B cell (primary cell): ENCODE measurements around the gene RNF224. TPM values are rescaled to one million over a fixed set of nuclear protein-coding genes. Genes with fewer than 3 reads are reported as not detected.

Experiments used
- ATAC-seq: fragments of 200-7000 bp; cut with Tn5 transposase; one replicate; pipeline ENCODE4 v1.10.0; 2021; ENCODE audit warnings: low read depth, mild to moderate bottlenecking, moderate number of reproducible peaks, moderate library complexity
- CTCF ChIA-PET: fragments of 350-600 bp; sonication (Branson Sonifier 250); formaldehyde crosslinking; loops from one replicate; lab custom pipeline; 2021; ENCODE audit warnings: antibody characterized with exemption, inconsistent platforms; lab: Charles Lee
- POLR2A ChIA-PET: fragments of 350-600 bp; sonication (Branson Sonifier 250); formaldehyde crosslinking; loops from one replicate; lab custom pipeline; 2021; ENCODE audit warnings: antibody characterized with exemption; lab: Charles Lee
- DNase-seq: peaks from one replicate; pipeline ENCODE4 v3.0.0; 2013
- H2AFZ ChIP-seq: 2 replicates; pipeline ENCODE4 v1.6.1; 2012; ENCODE audit warnings: mild to moderate bottlenecking, low read depth, low read length; ENCODE audit not compliant: insufficient read depth, poor library complexity, severe bottlenecking
- H3K27ac ChIP-seq, 2 donors: 1 replicate in 1 of 2; 2 replicates in 1 of 2; pipeline ENCODE4 v1.5.1; 2012 to 2013; ENCODE audit warnings: low read length in 2 of 2, mild to moderate bottlenecking in 2 of 2, moderate library complexity in 1 of 2
- H3K27me3 ChIP-seq, 4 experiments: fragments of 200-600 bp in 1 of 4; sonication (generic) in 1 of 4; replicated peaks in 1 of 4; 1 replicate in 2 of 4; 2 replicates in 2 of 4; pipeline versions ENCODE4 v1.6.1 to v1.7.0; 2013 to 2016; ENCODE audit warnings: low read length in 3 of 4, mild to moderate bottlenecking in 2 of 4, mixed read lengths in 1 of 4, moderate library complexity in 1 of 4; ENCODE audit not compliant: insufficient read depth in 4 of 4, control insufficient read depth in 3 of 4; ENCODE audit errors: control extremely low read depth in 1 of 4
- H3K36me3 ChIP-seq, 2 experiments: replicated peaks in 1 of 2; 1 replicate in 1 of 2; 2 replicates in 1 of 2; pipeline versions ENCODE4 v1.6.1 to v1.7.1; 2013; ENCODE audit warnings: low read length in 1 of 2; ENCODE audit not compliant: insufficient read depth in 2 of 2, control insufficient read depth in 1 of 2; ENCODE audit errors: control extremely low read depth in 1 of 2, extremely low read depth in 1 of 2
- H3K4me1 ChIP-seq, 2 donors: fragments of 200-600 bp in 1 of 2; sonication (generic) in 1 of 2; 1 replicate in 1 of 2; 2 replicates in 1 of 2; pipeline versions ENCODE4 v1.5.1 to v1.6.1; 2013 to 2017; ENCODE audit warnings: low read length in 2 of 2; ENCODE audit not compliant: control insufficient read depth in 2 of 2, insufficient read depth in 2 of 2
- H3K4me2 ChIP-seq: replicated peaks from 2 replicates; pipeline ENCODE3; 2012; ENCODE audit warnings: mild to moderate bottlenecking, low read depth, low read length; ENCODE audit not compliant: poor library complexity, severe bottlenecking
- H3K4me3 ChIP-seq, 5 experiments: fragments of 200-600 bp in 1 of 5; sonication (generic) in 1 of 5; 1 replicate in 3 of 5; 2 replicates in 2 of 5; pipeline versions ENCODE4 v1.5.1 to v1.7.0; 2011 to 2016; ENCODE audit warnings: low read length in 4 of 5, mild to moderate bottlenecking in 4 of 5, low read depth in 2 of 5, control low read depth in 1 of 5, moderate library complexity in 1 of 5; ENCODE audit not compliant: insufficient read depth in 1 of 5; ENCODE audit errors: control extremely low read depth in 1 of 5, extremely low read depth in 1 of 5
- H3K79me2 ChIP-seq: fragments of 200-600 bp; sonication (generic); one replicate; pipeline ENCODE4 v1.6.0; 2016; ENCODE audit warnings: low read length; ENCODE audit not compliant: control insufficient read depth, insufficient read depth
- H3K9ac ChIP-seq: fragments of 200-600 bp; sonication (generic); 2 replicates; pipeline ENCODE4 v1.6.1; 2017; ENCODE audit warnings: mild to moderate bottlenecking, low read length, moderate library complexity
- H3K9me3 ChIP-seq, 3 donors: one replicate each; pipeline versions ENCODE4 v1.6.1 to v1.7.1; 2013; ENCODE audit warnings: low read length in 2 of 3; ENCODE audit not compliant: control insufficient read depth in 2 of 3, insufficient read depth in 1 of 3; ENCODE audit errors: control extremely low read depth in 1 of 3
- H4K20me1 ChIP-seq: 2 replicates; pipeline ENCODE4 v1.6.0; 2012; ENCODE audit warnings: mild to moderate bottlenecking, low read length; ENCODE audit not compliant: insufficient read depth, control insufficient read depth, poor library complexity, severe bottlenecking
- H3K27ac Mint-ChIP-seq: one replicate; pipeline ENCODE4 v1.8.0; 2021; ENCODE audit warnings: mixed read lengths
- H3K27me3 Mint-ChIP-seq: one replicate; pipeline ENCODE4 v1.8.0; 2021; ENCODE audit warnings: mixed read lengths
- H3K4me1 Mint-ChIP-seq: one replicate; pipeline ENCODE4 v1.8.0; 2021; ENCODE audit warnings: mixed read lengths
- H3K4me3 Mint-ChIP-seq: one replicate; pipeline ENCODE4 v1.8.0; 2021; ENCODE audit warnings: mixed read lengths
- H3K9me3 Mint-ChIP-seq: one replicate; pipeline ENCODE4 v1.8.0; 2022; ENCODE audit warnings: mixed read lengths; ENCODE audit not compliant: insufficient read depth
- CTCF ChIP-seq: fragments of 200-600 bp; IDR thresholded peaks from one replicate; pipeline ENCODE4 v1.8.0; 2022; ENCODE audit warnings: antibody characterized with exemption, mild to moderate bottlenecking
- EZH2 ChIP-seq: IDR thresholded peaks from 2 replicates; pipeline ENCODE4 v1.6.1; 2012; ENCODE audit warnings: borderline replicate concordance, low read depth, mild to moderate bottlenecking, moderate library complexity, low read length; ENCODE audit not compliant: insufficient read depth, poor library complexity, severe bottlenecking
- WGBS: methylation state at CpG from one replicate; pipeline ENCODE4 v1.1.5; 2013; ENCODE audit warnings: missing lambda C conversion rate; ENCODE audit not compliant: insufficient coverage; 5-methylcytosine and 5-hydroxymethylcytosine counted together
- intact Hi-C: fragments of 100-400 bp; cut with micrococcal nuclease; formaldehyde crosslinking; loops from one replicate; pipeline ENCODE4 v1.10.0; 2022
- polyA plus RNA-seq: library from polyadenylated mRNA; depleted of rRNA; stranded (reverse); fragments of >200 nt; gene quantifications from 2 replicates; pipeline ENCODE4 v1.2.3, GENCODE V29; 2012
- total RNA-seq, 2 donors: library from RNA; stranded (reverse); fragments of 120-200 nt in 1 of 2; gene quantifications; 1 replicate in 1 of 2; 2 replicates in 1 of 2; pipeline versions ENCODE4 v1.2.3 to v1.2.4, GENCODE V29; 2013 to 2022

RNF224 gene
- total and polyA plus RNA-seq, 2 donors (not counting 1 experiment from before 2014, with no cell fraction given) = not detected

- WGBS = 46% methylated on average over 15 of the region's 18 CpGs
- intact Hi-C loops = no loop called here
These were observed 7.6 kb downstream of the RNF224 start for GRCh38 chr9:137234758-137235423.

More at GRCh38 chr9:137234758-137235423, 7.6 kb downstream of the RNF224 start:
- no peak overlapping the region for H3K27ac ChIP-seq
- peaks cover 0 to 3% (median 0%) of the 10 kb centered on the region in 3 donors for H3K9me3 ChIP-seq
- H3K27me3 Mint-ChIP-seq = no peaks in the 10 kb centered on the region
- no peaks in the 10 kb centered on the region for H3K9me3 Mint-ChIP-seq
- peak; percentile 70 for DNase-seq
- peaks cover 0 to 12% (median 0%) of the 10 kb centered on the region in 4 experiments for H3K27me3 ChIP-seq
- H2AFZ ChIP-seq = no peak overlapping the region
- H3K4me2 ChIP-seq = peak overlapping the region; percentile 72
- ChIA-PET CTCF (interaction anchor here (0.9 to 8.9 kb wide), 9 partner anchors 10 to 188 kb away, joined by 3 to 76 read pairs (median 3); partner anchors contain the start of genes CYSRT1, RNF208, RNF224 and SAPCD2), POLR2A (interaction anchor here (0.6 to 1.0 kb wide), 3 partner anchors 11 to 107 kb away, joined by 3 to 10 read pairs (median 3); partner anchors contain the start of gene CYSRT1)
- H3K36me3 ChIP-seq = no peaks in the 10 kb centered on the region
- H3K4me3 ChIP-seq = no peak overlapping the region
- H3K79me2 ChIP-seq = peaks cover 29% of the 10 kb centered on the region
- H3K27ac Mint-ChIP-seq = peak overlapping the region; percentile 50
- H3K4me1 Mint-ChIP-seq = peaks cover 35% of the 10 kb centered on the region
- peak; percentile 48 for ATAC-seq
- no peak overlapping the region for H3K9ac ChIP-seq
- H3K4me3 Mint-ChIP-seq = peak overlapping the region; percentile 65
- H4K20me1 ChIP-seq = peaks cover 22% of the 10 kb centered on the region
- peaks cover 36 to 59% of the 10 kb centered on the region in 2 donors for H3K4me1 ChIP-seq
- no peak for TF ChIP-seq EZH2
- no peak for TF ChIP-seq CTCF
